ENCODE results near the gene SLC2A14.
"Not testable (repeated sequence)": the region's sequence is repeated elsewhere in the genome, so short reads cannot be mapped to it uniquely, and the experiment has no call there.

Gene SLC2A14

GRCh38 chr12:7870335-7870734 is 2.4 kb downstream of the SLC2A14 start:
- in situ Hi-C loops (cut with MboI; ENCODE audit: low sequenced_read_pairs), result loop anchor here (25.0 kb wide), 1 partner anchor 117 kb away; no protein-coding TSS in a partner anchor

DNA sequence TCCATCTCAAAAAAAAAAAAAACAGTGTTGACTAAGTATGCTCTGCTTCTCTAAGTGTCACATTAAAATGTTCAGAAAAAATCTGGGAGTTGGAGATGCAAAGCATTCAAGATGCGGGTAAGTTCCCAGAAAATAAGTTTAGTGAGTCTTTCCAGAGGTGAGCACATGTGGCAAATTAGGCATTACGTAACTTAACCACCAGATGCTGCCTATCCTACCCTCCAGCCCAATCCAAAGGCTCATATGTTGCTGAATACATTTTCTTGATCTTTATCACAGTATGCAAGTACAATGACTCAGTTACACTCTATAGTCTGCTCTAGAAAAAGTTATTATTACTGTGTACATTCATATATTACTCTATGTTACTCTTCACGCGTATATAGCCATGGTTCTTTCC is 3.6 kb downstream of the SLC2A14 start:
- in situ Hi-C loops (cut with MboI; ENCODE audit: low sequenced_read_pairs), result loop anchor here (25.0 kb wide), 1 partner anchor 118 kb away; no protein-coding TSS in a partner anchor

DNA sequence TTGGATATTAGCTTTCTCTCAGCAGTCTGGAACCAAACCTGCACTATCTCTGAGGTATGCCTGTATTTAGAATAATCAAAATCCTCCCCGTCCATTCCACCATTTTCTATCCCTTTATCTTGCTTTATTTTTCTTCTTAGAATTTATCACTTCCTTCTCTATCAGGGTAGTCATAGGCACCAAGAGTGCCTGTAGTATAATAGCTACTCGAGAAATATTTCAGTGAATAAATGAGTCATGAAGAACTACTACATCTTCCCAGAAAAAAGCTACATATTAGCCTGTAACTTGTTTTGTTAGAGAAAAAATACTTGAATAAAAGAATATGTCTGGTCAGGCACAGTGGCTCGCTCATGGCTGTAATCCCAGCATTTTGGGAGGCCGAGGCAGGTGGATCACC is 4.3 kb downstream of the SLC2A14 start:
- in situ Hi-C loops (cut with MboI; ENCODE audit: low sequenced_read_pairs), result loop anchor here (25.0 kb wide), 1 partner anchor 119 kb away; no protein-coding TSS in a partner anchor

DNA sequence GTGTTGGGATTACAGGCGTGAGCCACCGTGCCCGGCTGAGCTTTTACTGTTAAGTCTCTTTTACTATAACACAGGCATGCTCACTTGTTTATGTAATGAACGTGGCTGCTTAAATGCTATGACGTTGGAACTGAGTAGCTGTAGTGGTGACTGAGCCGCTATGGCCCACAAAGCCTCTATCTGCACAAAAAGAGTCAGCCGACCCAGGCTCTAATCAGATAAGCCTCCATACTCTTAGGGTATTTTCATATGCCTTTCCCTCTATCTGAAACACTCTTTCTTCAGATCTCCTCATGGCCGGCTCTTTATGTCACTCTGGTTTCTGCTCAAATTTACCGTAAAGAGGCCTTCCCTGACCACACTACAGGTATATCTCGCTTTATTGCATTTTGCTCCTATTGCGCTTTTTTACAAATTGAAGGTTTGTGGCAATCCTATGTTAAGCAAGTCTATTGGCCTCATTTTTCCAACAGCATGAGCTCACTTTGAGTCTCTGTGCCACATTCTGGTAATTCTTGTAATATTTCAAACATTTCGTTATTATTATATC is 8.0 kb downstream of the SLC2A14 start:
- in situ Hi-C loops (cut with MboI; ENCODE audit: low sequenced_read_pairs), result loop anchor here (25.0 kb wide), 1 partner anchor 123 kb away; no protein-coding TSS in a partner anchor

GRCh38 chr12:7862814-7863348 is 9.8 kb downstream of the SLC2A14 start:
- in situ Hi-C loops (cut with MboI; ENCODE audit: low sequenced_read_pairs), result loop anchor here (25.0 kb wide), 1 partner anchor 124 kb away; no protein-coding TSS in a partner anchor

GRCh38 chr12:7862301-7862700 is 10.4 kb downstream of the SLC2A14 start:
- in situ Hi-C loops (cut with MboI; ENCODE audit: low sequenced_read_pairs), result loop anchor here (25.0 kb wide), 1 partner anchor 125 kb away; no protein-coding TSS in a partner anchor

DNA sequence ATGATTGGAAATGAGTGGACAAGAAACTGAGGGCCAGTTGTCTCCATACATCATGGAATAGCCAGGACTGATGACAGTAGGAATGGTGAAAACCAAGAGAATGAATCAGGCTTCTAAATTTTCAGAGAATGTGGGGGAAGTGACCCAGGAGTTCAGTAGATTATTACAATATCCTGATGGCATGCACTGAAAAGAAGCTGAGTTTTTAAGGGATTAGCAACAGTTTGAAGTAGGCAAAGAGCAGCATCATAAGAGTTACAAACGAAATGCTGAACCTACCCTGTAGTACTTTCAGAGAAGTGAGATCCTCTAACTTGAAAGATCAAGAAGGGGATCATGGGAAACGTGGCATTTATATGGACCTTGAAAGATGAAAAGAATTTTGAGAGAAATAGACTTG is 13.2 kb downstream of the SLC2A14 start:
- in situ Hi-C loops (cut with MboI; ENCODE audit: low sequenced_read_pairs), result loop anchor here (25.0 kb wide), 1 partner anchor 128 kb away; no protein-coding TSS in a partner anchor

DNA sequence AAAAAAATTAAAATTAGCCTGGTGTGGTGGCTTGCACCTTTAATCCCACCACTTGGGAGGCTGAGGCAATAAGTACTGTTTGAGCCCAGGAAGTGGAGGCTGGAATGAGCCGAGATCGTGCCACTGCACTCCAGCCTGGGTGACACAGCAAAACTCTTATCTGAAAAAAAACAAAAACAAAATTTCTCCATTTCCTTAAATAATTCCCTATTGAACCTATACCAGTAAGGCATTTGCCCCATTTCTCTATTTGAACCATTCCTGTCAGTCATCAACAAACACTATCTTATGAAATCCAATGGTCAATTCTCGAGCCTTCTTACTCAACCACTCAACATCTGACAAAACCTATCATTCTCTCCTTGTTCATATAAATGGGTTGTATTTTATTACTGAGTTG is 14.7 kb downstream of the SLC2A14 start:
- in situ Hi-C loops (cut with MboI; ENCODE audit: low sequenced_read_pairs), result loop anchor here (25.0 kb wide), 1 partner anchor 129 kb away; no protein-coding TSS in a partner anchor

DNA sequence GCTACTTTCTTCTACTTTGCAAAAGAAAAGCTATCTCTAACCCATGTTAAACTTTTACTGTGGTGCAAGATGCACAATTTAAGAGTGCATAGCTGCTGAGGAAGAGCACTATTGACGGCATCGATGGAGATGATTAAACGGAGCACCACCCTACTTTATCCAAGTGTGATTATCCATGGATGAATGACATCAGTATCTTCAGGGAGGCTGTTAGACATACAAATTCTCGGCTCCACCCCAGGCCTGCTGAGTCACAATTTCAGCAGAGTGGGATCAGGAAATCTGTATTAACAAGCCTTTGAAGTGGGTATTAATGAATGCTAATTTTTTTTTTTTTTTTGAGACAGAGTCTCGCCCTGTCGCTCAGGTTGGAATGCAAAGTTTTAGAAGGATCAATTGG is 16.2 kb downstream of the SLC2A14 start:
- in situ Hi-C loops (cut with MboI; ENCODE audit: low sequenced_read_pairs), result loop anchor here (25.0 kb wide), 1 partner anchor 131 kb away; no protein-coding TSS in a partner anchor

GRCh38 chr12:7853557-7853956 is 19.2 kb downstream of the SLC2A14 start:
- in situ Hi-C loops (cut with MboI; ENCODE audit: low sequenced_read_pairs), result loop anchor here (25.0 kb wide), 1 partner anchor 134 kb away; no protein-coding TSS in a partner anchor

GRCh38 chr12:7851622-7852081 is 21.1 kb downstream of the SLC2A14 start:
- in situ Hi-C loops (cut with MboI; ENCODE audit: low sequenced_read_pairs), result loop anchor here (25.0 kb wide), 1 partner anchor 136 kb away; no protein-coding TSS in a partner anchor

DNA sequence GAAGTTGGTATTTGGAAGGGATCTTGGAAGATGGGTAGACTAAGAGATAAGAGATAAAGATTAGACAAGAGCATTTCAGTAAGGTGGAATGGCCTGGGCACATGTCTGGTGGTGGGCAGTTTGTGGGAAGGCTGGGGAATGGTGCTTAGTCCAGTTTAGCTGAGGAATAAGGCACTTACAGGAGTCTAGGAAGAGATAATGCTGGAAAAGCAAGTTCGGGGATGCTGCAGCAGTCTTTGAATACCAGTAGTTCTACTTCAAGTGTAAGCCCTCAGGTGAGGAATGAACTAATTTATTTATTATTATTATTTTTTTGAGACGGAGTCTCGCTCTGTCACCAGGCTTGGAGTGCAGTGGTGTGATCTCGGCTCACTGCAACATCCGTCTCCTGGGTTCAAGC is 22.6 kb downstream of the SLC2A14 start:
- in situ Hi-C loops (cut with MboI; ENCODE audit: low sequenced_read_pairs), result loop anchor here (25.0 kb wide), 1 partner anchor 137 kb away; no protein-coding TSS in a partner anchor

GRCh38 chr12:7848098-7848422 is 24.7 kb downstream of the SLC2A14 start:
- in situ Hi-C loops (cut with MboI; ENCODE audit: low sequenced_read_pairs), result not testable (repeated sequence)

DNA sequence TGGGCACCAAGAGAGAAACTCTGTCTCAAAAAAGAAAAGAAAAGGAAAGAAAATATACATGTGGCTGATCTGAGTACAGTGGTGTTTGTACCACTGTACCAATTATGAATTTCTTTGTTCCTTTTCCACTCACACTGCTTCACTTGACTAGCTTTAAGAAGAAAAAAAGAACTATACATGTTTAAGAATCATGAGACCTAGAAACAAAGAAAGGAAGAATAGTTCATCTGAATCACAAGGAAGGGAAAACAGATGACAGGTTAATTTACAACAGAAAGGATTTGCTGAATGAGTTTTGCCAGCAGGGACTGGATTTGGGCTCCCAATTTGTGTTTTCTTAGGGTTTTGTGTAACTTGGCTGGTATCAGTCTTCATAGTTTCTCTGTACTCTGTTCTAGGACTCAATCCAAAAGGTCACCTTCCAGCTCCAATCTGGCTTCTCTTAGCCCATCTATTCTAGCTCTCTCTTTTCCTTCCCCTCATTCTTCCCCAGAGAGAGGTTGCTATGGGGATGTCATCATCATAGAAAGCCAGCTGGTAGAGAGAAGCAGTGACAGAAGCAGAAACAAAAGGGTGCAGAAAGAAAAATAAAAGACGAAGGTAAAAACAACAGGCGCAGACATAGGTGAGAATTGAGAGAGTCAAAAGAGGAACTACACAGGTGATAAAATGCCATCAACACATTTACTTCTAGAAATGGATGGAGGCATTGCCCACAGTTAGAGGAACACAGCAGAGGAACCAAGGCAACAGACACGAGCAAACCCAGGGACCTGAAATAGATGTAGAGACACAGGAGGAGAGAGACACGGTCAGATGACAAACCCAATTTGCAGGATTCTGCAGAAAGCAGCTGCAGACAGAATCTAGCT is 25.3 kb downstream of the SLC2A14 start:
- in situ Hi-C loops (cut with MboI; ENCODE audit: low sequenced_read_pairs), result not testable (repeated sequence)

DNA sequence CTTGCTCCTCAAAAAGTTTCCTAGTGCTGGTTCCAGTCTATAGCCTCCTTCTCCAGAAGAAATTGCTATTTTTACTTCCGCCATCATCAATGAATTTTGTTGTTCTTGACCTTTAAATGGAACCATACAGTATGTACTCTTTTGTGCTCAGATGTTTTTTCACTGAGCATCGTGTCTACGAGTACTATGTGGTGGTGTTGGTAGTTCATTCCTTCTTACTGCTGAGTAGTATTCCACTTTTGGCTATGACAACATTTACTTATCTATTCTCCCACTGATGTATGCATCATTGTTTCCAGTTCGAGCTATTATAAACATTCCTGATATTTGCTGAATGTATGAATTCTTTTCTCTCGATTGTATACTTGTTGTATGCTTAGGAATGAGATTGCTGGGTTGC is 28.6 kb downstream of the SLC2A14 start:
- in situ Hi-C loops (cut with MboI; ENCODE audit: low sequenced_read_pairs), result no loop called here

DNA sequence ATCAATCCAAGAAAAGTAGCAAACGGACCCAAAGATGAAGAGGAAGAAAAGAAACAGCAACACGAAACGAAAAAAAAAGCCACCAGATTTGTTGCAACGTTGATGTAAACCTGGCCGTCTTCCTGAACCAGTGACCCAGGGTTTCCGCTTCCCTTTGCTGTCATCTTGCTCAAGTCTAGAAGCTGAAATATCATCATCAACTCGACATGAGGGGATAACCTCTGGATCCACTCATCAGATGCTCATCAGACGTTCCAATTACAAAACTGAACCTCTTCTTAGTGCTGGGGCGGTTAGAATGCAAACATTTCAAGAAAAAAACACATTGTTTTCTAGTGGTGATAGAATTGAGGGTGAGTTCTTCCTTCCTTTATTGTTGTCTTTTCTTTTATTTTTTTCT is 29.1 kb downstream of the SLC2A14 start:
- in situ Hi-C loops (cut with MboI; ENCODE audit: low sequenced_read_pairs), result not testable (repeated sequence)

DNA sequence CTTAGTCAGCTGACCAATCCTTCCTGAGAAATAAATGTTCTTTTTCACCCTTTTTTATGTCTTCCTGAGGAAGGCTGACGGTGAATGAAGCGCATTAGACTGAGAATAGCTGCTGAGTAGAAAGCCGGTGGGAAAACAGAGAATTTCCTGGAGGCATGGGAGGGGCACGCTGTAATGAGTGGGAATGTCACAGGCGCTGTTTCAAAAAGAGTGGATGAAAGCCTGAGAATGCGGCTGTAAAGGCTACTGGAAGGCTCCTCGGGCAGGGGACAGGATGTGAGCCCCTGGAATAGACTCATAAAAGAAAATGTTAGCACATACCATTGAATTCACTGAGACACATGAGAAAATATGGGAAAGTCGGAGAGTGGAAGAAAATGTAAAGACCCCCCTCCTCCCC is 29.6 kb downstream of the SLC2A14 start:
- in situ Hi-C loops (cut with MboI; ENCODE audit: low sequenced_read_pairs), result not testable (repeated sequence)

- in situ Hi-C loops (cut with MboI; ENCODE audit: low sequenced_read_pairs), result not testable (repeated sequence)
Observed at GRCh38 chr12:7842444-7842843, 30.3 kb downstream of the SLC2A14 start.

- in situ Hi-C loops (cut with MboI; ENCODE audit: low sequenced_read_pairs), result not testable (repeated sequence)
Observed at GRCh38 chr12:7839848-7840247, 32.9 kb downstream of the SLC2A14 start.

DNA sequence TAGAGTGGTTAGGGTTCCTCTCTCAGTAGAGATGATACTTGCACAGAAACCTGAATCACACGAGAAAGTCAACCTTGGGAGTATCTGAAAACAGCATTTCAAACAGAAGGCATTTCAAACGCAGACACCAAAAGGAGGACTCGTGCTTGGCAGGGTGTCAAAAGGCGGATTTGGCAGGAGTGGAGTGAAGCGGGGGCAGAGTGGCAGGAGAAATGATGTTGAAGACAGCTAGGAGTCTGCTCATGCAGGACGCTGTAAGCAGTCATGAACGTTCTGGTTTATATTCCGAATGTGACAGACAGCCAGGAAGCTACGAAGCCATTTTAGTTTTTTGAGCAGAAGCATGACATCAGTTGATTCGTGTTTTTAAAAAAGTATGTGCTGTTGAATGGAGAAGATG is 33.5 kb downstream of the SLC2A14 start:
- in situ Hi-C loops (cut with MboI; ENCODE audit: low sequenced_read_pairs), result not testable (repeated sequence)

DNA sequence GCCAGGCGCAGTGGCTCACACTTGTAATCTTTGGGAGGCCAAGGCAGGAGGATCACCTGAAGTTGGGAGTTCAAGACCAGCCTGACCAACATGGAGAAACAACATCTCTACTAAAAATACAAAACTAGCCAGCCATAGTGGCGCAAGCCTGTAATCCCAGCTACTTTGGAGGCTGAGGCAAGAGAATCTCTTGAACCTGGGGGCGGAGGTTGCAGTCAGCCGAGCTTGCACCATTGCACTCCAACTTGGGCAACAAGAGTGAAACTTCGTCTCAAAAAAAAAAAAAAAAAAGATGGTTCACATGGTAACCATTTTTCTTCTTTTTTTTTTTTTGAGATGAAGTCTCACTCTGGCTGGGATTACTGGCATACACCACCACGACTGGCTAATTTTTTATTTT is 35.3 kb downstream of the SLC2A14 start:
- in situ Hi-C loops (cut with MboI; ENCODE audit: low sequenced_read_pairs), result no loop called here

Measured in HL-60/S4 treated with phorbol 12-myristate 13-acetate at 8.2 ng/mL for 4 days and 3 days (cell line).